ENCODE data around the gene GOLGA6B. TPM values are rescaled to one million over a fixed set of nuclear protein-coding genes. Genes with fewer than 3 reads are reported as not detected.

The GOLGA6B gene
- total RNA-seq, 3 donors from 2014 or later (not counting 1 experiment from before 2014, with no cell fraction given) = 1.1 TPM; not detected in 2

DNA sequence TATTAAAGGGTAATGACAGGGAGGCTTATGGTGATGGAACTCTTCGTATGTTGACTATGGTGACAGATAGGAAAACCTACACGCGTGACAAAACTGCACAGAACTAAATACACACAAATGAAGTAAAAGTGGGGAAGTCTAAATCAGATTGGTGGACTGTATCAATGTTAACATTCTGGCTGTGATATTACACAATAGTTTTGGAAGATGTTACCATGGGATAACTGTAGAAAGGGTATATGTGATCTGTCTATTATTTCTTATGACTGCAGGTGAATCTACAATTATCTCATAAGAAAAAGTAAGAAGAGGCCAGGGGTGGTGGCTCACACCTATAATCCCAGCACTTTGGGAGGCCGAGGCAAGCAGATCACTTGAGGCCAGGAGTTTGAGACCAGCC lies 22.3 kb downstream of the GOLGA6B start:
- Mint-ChIP-seq H3K27me3 (ENCODE audit: low read depth in 2 of 2) (peaks cover 18 to 27% of the 10 kb centered on the region in 2 donors), H3K36me3 (no peaks in the 10 kb centered on the region), H3K9me3 (no peaks in the 10 kb centered on the region), H3K4me1 (no peaks in the 10 kb centered on the region), H3K4me3 (no peak overlapping the region), H3K27ac (no peak overlapping the region)
- Histone ChIP-seq H3K27ac (ENCODE audit: low read length) (no peak overlapping the region), H3K27me3 (ENCODE audit: control insufficient read depth, insufficient read depth, low read length) (peaks cover 7% of the 10 kb centered on the region), H3K9me3 (ENCODE audit: control insufficient read depth, insufficient read depth, low read length) (no peaks in the 10 kb centered on the region), H3K36me3 (ENCODE audit: control insufficient read depth, insufficient read depth, low read length) (no peaks in the 10 kb centered on the region), H3K4me3 (ENCODE audit: low read length) (no peak overlapping the region), H3K4me1 (ENCODE audit: control insufficient read depth, insufficient read depth, low read length) (no peaks in the 10 kb centered on the region)
- intact Hi-C loops (cut with micrococcal nuclease) = loop anchor here (10.0 kb wide), 3 partner anchors 82 to 482 kb away; partner anchors contain the start of gene GRAMD2A
- TF ChIP-seq, protein P1, sequence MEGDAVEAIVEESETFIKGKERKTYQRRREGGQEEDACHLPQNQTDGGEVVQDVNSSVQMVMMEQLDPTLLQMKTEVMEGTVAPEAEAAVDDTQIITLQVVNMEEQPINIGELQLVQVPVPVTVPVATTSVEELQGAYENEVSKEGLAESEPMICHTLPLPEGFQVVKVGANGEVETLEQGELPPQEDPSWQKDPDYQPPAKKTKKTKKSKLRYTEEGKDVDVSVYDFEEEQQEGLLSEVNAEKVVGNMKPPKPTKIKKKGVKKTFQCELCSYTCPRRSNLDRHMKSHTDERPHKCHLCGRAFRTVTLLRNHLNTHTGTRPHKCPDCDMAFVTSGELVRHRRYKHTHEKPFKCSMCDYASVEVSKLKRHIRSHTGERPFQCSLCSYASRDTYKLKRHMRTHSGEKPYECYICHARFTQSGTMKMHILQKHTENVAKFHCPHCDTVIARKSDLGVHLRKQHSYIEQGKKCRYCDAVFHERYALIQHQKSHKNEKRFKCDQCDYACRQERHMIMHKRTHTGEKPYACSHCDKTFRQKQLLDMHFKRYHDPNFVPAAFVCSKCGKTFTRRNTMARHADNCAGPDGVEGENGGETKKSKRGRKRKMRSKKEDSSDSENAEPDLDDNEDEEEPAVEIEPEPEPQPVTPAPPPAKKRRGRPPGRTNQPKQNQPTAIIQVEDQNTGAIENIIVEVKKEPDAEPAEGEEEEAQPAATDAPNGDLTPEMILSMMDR (IDR thresholded peaks at IDR 0.05) = no peak
- WGBS (ENCODE audit: insufficient coverage) = 77% methylated on average over 2 of the region's 4 CpGs
- DNase-seq = no peak
- no peak for ATAC-seq

DNA sequence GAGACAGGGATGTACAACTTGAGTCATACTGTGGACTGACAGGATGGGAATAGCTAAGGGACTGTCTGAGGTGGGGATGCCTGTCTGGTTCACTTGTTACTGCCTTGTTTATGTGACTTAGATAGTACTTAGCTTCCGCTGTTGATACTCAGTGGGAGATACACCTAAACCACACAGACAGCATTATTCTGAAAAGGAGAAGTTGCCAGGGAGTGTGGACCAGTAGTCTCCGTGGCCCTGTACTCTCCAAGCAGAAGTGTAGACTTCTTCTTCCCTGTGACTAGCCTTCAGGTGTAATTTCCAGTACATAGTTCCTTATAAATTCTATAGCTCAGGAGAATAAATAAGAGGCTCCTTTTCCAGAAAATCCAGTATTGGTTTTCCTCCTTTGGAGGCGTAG lies 26.4 kb downstream of the GOLGA6B start:
- peaks cover 15 to 22% of the 10 kb centered on the region in 2 donors for H3K27me3 Mint-ChIP-seq (ENCODE audit: low read depth in 2 of 2)
- Histone ChIP-seq H3K36me3 (ENCODE audit: control insufficient read depth, insufficient read depth, low read length) (no peaks in the 10 kb centered on the region), H3K27me3 (ENCODE audit: control insufficient read depth, insufficient read depth, low read length) (peaks cover 7% of the 10 kb centered on the region), H3K4me1 (ENCODE audit: control insufficient read depth, insufficient read depth, low read length) (peaks cover 8% of the 10 kb centered on the region), H3K27ac (ENCODE audit: low read length) (no peak overlapping the region), H3K4me3 (ENCODE audit: low read length) (no peak overlapping the region), H3K9me3 (ENCODE audit: control insufficient read depth, insufficient read depth, low read length) (no peaks in the 10 kb centered on the region)
- WGBS (ENCODE audit: insufficient coverage) = 33% methylated on average over 3 of the region's 3 CpGs
- ATAC-seq (no peak), DNase-seq (no peak)
- H3K4me3 Mint-ChIP-seq = no peak overlapping the region
- peaks cover 8 to 10% of the 10 kb centered on the region in 2 donors for H3K4me1 Mint-ChIP-seq
- no peaks in the 10 kb centered on the region for H3K36me3 Mint-ChIP-seq
- intact Hi-C loops (cut with micrococcal nuclease) = loop anchor here (10.0 kb wide), 1 partner anchor 206 kb away; the partner anchor contains the start of gene ARIH1
- no peaks in the 10 kb centered on the region for H3K9me3 Mint-ChIP-seq
- TF ChIP-seq, protein P1 (IDR thresholded peaks at IDR 0.05) = no peak
- no peak overlapping the region for H3K27ac Mint-ChIP-seq

DNA sequence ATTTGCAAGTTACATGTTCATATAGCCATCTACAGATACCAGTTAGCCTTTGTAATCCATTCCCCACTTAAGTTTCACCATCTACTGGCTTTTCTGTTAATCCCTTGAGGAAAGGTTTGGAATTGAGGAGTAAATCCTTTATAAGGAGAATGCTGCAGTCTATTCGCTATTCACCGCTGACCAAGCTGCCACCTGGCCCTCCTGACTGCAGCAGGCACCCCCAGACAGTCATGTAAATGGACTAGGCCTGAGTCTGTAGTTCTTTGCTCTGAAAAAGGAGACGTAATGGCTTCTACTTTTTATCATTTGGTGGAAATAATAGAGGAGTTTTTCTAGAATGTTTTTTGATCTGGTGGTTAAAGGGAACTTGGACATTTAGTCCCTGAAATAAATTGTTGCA lies 28.3 kb downstream of the GOLGA6B start:
- peaks cover 7% of the 10 kb centered on the region for H3K27me3 ChIP-seq (ENCODE audit: control insufficient read depth, insufficient read depth, low read length)
- Mint-ChIP-seq H3K9me3 (no peaks in the 10 kb centered on the region), H3K4me1 (peaks cover 17 to 19% of the 10 kb centered on the region in 2 donors), H3K27ac (no peak overlapping the region), H3K4me3 (no peak overlapping the region), H3K27me3 (ENCODE audit: low read depth in 2 of 2) (peaks cover 9 to 19% of the 10 kb centered on the region in 2 donors), H3K36me3 (no peaks in the 10 kb centered on the region)
- H3K4me3 ChIP-seq (ENCODE audit: low read length) = no peak overlapping the region
- H3K4me1 ChIP-seq (ENCODE audit: control insufficient read depth, insufficient read depth, low read length) = peaks cover 17% of the 10 kb centered on the region
- no peaks in the 10 kb centered on the region for H3K9me3 ChIP-seq (ENCODE audit: control insufficient read depth, insufficient read depth, low read length)
- intact Hi-C loops (cut with micrococcal nuclease) = loop anchor here (10.0 kb wide), 1 partner anchor 208 kb away; the partner anchor contains the start of gene ARIH1
- TF ChIP-seq, protein P1 (IDR thresholded peaks at IDR 0.05) = no peak
- ATAC-seq = no peak
- WGBS (ENCODE audit: insufficient coverage) = 97% methylated on average over 3 of the region's 3 CpGs
- DNase-seq = no peak
- no peaks in the 10 kb centered on the region for H3K36me3 ChIP-seq (ENCODE audit: control insufficient read depth, insufficient read depth, low read length)
- no peak overlapping the region for H3K27ac ChIP-seq (ENCODE audit: low read length)

All from natural killer cell (primary cell).